Superior temporal gyrus (tissue), 1 donor: ENCODE data around the gene HNRNPH3.

Experiments used
- DNase-seq: peaks from one replicate; pipeline ENCODE4 v3.0.0-alpha.2; 2016; ENCODE audit errors: extremely low spot score

HNRNPH3 gene

GRCh38 chr10:68332259-68333057, 594 bp downstream of the HNRNPH3 start, which contains the start of gene PBLD:
Gene PBLD, minus strand, starts transcription at chr10:68332928. Its CDS starts 26,084 bp downstream, at chr10:68306844.
- peak; percentile 87 for DNase-seq

- DNase-seq: no peak
Measured at GRCh38 chr10:68333058-68333395, 1.2 kb downstream of the HNRNPH3 start.

GRCh38 chr10:68333440-68334431, 1.9 kb downstream of the HNRNPH3 start:
- DNase-seq: peak; percentile 55

- peak; percentile 16 for DNase-seq
Measured at GRCh38 chr10:68334672-68335467, 3.0 kb downstream of the HNRNPH3 start.

GRCh38 chr10:68336754-68337351, 5.0 kb downstream of the HNRNPH3 start:
- DNase-seq: peak; percentile 13

GRCh38 chr10:68340358-68341080, 8.7 kb downstream of the HNRNPH3 start:
- DNase-seq: no peak

GRCh38 chr10:68342909-68343516, 11.1 kb downstream of the HNRNPH3 start:
- no peak for DNase-seq

GRCh38 chr10:68345621-68346020, 13.8 kb downstream of the HNRNPH3 start:
- peak; percentile 7 for DNase-seq

GRCh38 chr10:68346774-68347173, 14.9 kb downstream of the HNRNPH3 start:
- DNase-seq: no peak

GRCh38 chr10:68348265-68348741, 16.4 kb downstream of the HNRNPH3 start:
- DNase-seq: peak; percentile 55

GRCh38 chr10:68353537-68353936, 21.7 kb downstream of the HNRNPH3 start:
- no peak for DNase-seq

- no peak for DNase-seq
Measured at GRCh38 chr10:68359189-68359588, 27.3 kb downstream of the HNRNPH3 start.

GRCh38 chr10:68362590-68362989, 30.7 kb downstream of the HNRNPH3 start:
- no peak for DNase-seq

- DNase-seq: no peak
Measured at GRCh38 chr10:68364101-68364886, 32.4 kb downstream of the HNRNPH3 start.

- DNase-seq: no peak
Measured at GRCh38 chr10:68365611-68366010, 33.7 kb downstream of the HNRNPH3 start.

GRCh38 chr10:68366600-68366999, 34.7 kb downstream of the HNRNPH3 start:
- no peak for DNase-seq

GRCh38 chr10:68367121-68367520, 35.3 kb downstream of the HNRNPH3 start:
- no peak for DNase-seq

GRCh38 chr10:68371604-68372003, 39.7 kb downstream of the HNRNPH3 start:
- no peak for DNase-seq

- no peak for DNase-seq
Measured at GRCh38 chr10:68385740-68386139, 53.9 kb downstream of the HNRNPH3 start.
